Motor neuron (in vitro differentiated cells): ENCODE results near the gene SPEG. TPM values are rescaled to one million over a fixed set of nuclear protein-coding genes. Genes with fewer than 3 reads are reported as not detected.

Source experiments
- ATAC-seq, 8 experiments: fragments of 200-7000 bp; cut with Tn5 transposase; replicated peaks in 6 of 8; 2 replicates each; pipeline ENCODE4 v1.8.0; 2021; ENCODE audit warnings: mild to moderate bottlenecking in 8 of 8, moderate library complexity in 8 of 8
- H3K27ac ChIP-seq, 2 donors: fragments of 250-450 bp; sonication (Bioruptor Pico); 2 replicates each; pipeline ENCODE4 v1.9.0; 2021; ENCODE audit warnings: antibody characterized with exemption in 2 of 2, mild to moderate bottlenecking in 2 of 2, moderate library complexity in 1 of 2
- H3K4me1 ChIP-seq, 2 donors: fragments of 250-450 bp; sonication (Bioruptor Pico); replicated peaks in 1 of 2; 2 replicates each; pipeline ENCODE4 v1.6.1; 2021; ENCODE audit warnings: antibody characterized with exemption in 2 of 2, mild to moderate bottlenecking in 2 of 2, moderate library complexity in 1 of 2
- H3K4me3 ChIP-seq, 5 donors: fragments of 250-450 bp; sonication (Bioruptor Pico); 2 replicates each; pipeline ENCODE4 v1.9.0; 2021; ENCODE audit warnings: antibody characterized with exemption in 5 of 5, mild to moderate bottlenecking in 5 of 5, moderate library complexity in 4 of 5
- WGBS, 10 experiments: fragments of 450-650 bp; shearing (Covaris generic); methylation state at CpG; one replicate each; pipeline ENCODE4 v1.0.0; 2022; 5-methylcytosine and 5-hydroxymethylcytosine counted together
- in situ Hi-C, 9 experiments: fragments of 400-800 bp; cut with MboI; loops; one replicate each; pipeline ENCODE4 v1.15.0; 2021; ENCODE audit warnings: low sequenced_read_pairs in 9 of 9, low pct_unique_long_range_greater_than_20kb in 2 of 9; ENCODE audit not compliant: unreplicated experiment in 9 of 9
- total RNA-seq, 8 experiments: library from RNA; unstranded; fragments of 300-600 nt; gene quantifications; 2 replicates each; pipeline versions ENCODE4 v1.2.3 to v1.2.4, GENCODE V29; 2022

SPEG gene
- total RNA-seq, 8 experiments from 2014 or later = 5.5 to 47.6 (median 26.1) TPM

DNA sequence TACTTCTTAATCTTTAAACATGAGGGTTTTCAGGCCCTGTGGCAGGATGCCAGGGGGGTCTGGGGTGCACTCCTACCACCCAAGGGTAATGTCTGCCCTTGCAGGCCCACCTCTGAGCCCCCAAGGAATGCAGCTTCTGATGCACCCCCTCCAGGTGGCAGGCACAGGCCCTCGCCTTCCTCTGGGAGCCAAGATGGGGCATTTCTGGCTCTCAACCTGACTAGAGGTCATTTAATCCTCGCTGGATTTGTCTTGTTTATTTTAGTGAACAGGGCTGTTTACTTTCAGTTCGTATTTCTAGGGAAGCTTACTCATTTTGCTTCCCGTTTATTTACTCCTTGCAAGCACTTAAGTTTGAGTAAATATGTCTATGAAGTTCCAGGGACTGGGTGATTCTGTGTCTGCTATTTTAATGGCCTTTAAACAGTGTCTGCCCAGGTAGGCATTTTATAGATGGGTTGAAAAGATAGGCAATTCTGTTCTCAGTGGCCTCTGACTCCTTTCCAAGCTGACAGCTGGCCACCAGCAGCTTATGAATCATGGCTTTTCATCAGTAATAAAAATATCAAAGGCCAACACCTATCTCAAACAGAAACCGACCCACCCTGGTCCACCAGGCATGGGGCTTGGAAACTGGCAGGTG lies 35.8 kb upstream of the SPEG start:
- H3K27ac ChIP-seq = no peak overlapping the region
- H3K4me1 ChIP-seq = peaks cover 12 to 17% of the 10 kb centered on the region in 2 donors
- H3K4me3 ChIP-seq = no peak overlapping the region
- 0 to 100% (median 49%) methylated on average over 1 to 3 of the region's 5 CpGs; no CpG with 5 or more reads in 3 of the 10 experiments for WGBS, 10 experiments
- ATAC-seq = peak in 2 of 8 experiments; percentile 36 to 39
- in situ Hi-C loops = loop anchor here in 1 of 9 experiments (10.0 kb wide), 1 partner anchor 126 kb away; no protein-coding TSS in a partner anchor

DNA sequence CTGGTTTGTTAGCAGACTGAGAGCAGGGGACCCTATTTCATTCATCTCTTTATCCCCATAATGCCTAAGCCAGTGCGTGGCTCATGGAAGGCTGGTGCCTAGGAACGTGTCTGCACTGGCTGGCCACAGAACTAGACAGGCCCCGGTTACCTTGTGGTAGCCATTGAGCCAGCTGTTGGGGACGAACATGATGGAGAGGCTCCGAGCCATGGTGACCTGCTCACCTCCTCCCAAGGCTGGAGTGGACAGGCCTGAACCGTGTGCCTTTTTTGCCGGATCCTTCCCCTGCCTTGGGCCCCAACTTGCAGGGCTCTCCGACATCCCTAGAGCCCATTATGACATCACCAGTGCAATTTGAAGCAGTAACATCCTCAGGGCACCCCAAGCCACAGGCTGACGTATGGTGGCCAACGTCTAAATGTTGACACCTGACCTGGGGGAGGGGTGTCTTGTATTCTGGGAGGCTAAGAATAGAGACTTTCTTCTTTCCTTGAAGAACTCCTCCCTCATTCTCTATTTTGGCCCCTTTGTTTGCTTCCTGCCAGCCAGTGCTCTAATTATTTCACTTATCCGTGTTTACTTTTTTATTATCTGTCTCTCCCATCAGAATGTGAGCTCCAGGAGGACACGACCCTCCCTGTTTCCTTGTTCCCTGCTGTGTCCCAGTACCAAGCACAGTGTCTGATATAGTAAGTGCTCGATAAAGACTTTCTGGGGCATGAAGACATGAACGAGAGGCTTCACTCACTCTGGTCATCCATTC lies 34.7 kb upstream of the SPEG start:
- Histone ChIP-seq H3K4me1 (peaks cover 12 to 17% of the 10 kb centered on the region in 2 donors), H3K4me3 (no peak overlapping the region), H3K27ac (peak overlapping the region in 1 of 2 donors; percentile 50)
- 37 to 88% (median 64%) methylated on average over 2 to 9 of the region's 14 CpGs; no CpG with 5 or more reads in 1 of the 10 experiments for WGBS, 10 experiments
- in situ Hi-C loops = loop anchor here in 8 of 9 experiments (5.0 to 25.0 kb wide), 4 partner anchors 112 to 135 kb away; partner anchors contain the start of gene ASIC4 (in 1 of the 8)
- ATAC-seq = peak in 2 of 8 experiments; percentile 12 to 30

DNA sequence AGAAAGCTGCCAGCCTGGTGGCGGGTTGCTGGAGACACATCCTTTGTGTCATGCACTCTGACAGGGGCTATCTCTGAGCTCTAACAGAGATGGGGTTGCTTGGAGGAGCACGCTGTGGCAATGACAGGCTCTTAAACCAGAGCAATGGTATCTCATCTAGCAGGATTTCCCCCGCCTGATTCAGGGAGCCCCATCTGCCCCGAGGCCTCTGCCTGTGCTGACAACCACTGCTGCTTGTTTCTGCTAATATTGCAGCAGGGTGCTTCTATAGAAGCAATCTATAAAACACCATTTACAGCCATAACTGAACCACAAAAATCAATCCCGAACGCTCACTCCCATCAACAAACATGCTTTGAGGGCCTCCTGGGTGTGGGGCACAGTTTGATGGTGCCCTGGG lies 34.1 kb upstream of the SPEG start:
- peak in 3 of 8 experiments; percentile 11 to 40 (median 12) for ATAC-seq
- peak overlapping the region; percentile 12 to 50 for H3K27ac ChIP-seq
- 20 to 100% (median 43%) methylated on average over 1 to 5 of the region's 6 CpGs; no CpG with 5 or more reads in 1 of the 10 experiments for WGBS, 10 experiments
- in situ Hi-C loops = loop anchor here in 7 of 9 experiments (5.0 to 25.0 kb wide), 4 partner anchors 112 to 134 kb away; partner anchors contain the start of gene ASIC4 (in 1 of the 7)
- H3K4me3 ChIP-seq = no peak overlapping the region
- peaks cover 12 to 14% of the 10 kb centered on the region in 2 donors for H3K4me1 ChIP-seq

DNA sequence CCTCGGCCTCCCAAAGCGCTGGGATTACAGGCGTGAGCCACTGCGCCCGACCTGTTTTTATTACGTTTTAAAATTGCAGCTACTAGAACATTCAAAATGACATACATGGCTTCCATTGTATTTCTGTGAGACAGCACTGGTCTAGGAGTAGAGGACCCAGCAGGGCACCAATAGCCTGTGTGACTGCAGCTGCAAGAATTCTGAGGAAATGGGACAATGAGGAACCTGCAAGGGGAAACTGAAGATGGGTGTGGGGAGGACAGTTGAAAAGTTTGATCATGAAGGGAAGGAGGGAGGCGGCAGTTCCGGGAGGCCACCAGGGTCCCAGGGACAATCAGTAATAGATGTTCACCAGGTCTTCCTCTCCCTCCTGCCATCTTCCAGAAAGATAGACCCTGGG lies 33.0 kb upstream of the SPEG start:
- Histone ChIP-seq H3K27ac (no peak overlapping the region), H3K4me3 (no peak overlapping the region), H3K4me1 (peaks cover 10% of the 10 kb centered on the region in 2 donors)
- ATAC-seq = no peak
- in situ Hi-C loops = loop anchor here in 7 of 9 experiments (5.0 to 25.0 kb wide), 4 partner anchors 111 to 133 kb away; partner anchors contain the start of gene ASIC4 (in 1 of the 7)
- whole genome bisulfite sequencing, 10 experiments = 87 to 100% (median 94%) methylated on average over 2 to 8 of the region's 8 CpGs; no CpG with 5 or more reads in 5 of the 10 experiments

DNA sequence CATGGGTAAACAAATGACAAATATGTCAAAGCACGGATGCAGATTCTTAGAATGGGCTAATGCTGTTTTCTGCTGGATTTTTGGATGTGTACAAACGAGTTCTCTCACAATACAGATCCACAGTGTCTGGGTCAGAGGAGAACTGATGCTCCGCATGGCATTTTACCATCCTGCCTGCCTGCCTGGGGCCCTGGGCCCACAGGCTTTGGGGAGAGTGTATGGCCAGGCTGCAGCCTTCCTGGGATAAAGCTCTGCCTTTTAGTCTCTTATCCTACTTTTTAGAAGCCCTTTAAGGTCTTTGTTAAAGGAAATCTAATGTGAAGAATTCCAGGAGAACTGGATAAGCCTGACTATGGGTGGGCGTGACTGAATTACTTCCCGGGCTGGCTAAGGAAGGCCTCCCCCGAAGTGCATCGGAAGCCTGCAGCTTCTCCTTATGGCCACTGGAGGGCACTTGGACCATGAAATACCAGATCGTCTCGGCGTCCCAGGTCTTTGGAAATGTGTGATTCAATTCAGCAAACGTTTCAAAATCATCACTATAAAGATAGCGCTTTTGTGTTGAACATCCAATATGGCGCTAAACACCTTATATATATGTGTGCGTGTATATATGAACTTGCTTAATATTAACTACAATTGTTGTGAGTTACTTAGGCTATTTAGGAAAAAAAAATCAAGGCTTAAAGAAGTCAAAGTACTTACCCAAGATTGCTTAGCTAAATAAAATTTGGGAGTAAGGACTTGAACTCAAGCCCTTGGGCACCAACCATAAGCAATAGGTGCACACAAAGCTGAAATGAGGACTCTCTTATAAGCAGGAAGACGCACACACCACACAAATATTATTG lies 31.8 kb upstream of the SPEG start:
- peak; percentile 68 to 94 (median 78) for ATAC-seq
- H3K4me3 ChIP-seq = no peak overlapping the region
- peaks cover 10 to 14% of the 10 kb centered on the region in 2 donors for H3K4me1 ChIP-seq
- WGBS, 10 experiments = 10 to 58% (median 17%) methylated on average over 4 to 13 of the region's 15 CpGs; no CpG with 5 or more reads in 1 of the 10 experiments
- in situ Hi-C loops = loop anchor here in 7 of 9 experiments (5.0 to 25.0 kb wide), 4 partner anchors 109 to 132 kb away; partner anchors contain the start of gene ASIC4 (in 1 of the 7)
- no peak overlapping the region for H3K27ac ChIP-seq

DNA sequence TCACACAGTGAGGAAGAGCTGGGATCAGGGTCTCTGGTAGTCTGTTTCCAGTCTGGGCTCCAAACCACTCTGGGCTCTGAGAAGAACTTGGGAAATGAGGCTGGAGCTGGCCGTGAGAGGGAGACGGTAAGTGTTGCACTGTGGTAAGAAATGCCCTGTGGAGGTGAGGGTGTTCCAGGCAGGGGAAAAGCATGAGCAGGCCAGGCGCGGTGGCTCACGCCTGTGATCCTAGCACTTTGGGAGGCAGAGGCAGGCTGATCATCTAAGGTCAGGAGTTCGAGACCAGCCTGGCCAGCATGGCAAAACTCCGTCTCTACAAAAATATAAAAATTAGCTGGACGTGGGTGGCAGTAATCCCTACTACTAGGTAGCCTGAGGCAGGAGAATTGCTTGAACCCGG lies 30.8 kb upstream of the SPEG start:
- Histone ChIP-seq H3K4me1 (peaks cover 10 to 14% of the 10 kb centered on the region in 2 donors), H3K4me3 (no peak overlapping the region), H3K27ac (no peak overlapping the region)
- in situ Hi-C loops = loop anchor here in 7 of 9 experiments (5.0 to 25.0 kb wide), 4 partner anchors 108 to 131 kb away; partner anchors contain the start of gene ASIC4 (in 1 of the 7)
- WGBS, 10 experiments = 80 to 100% (median 89%) methylated on average over 1 to 9 of the region's 9 CpGs; no CpG with 5 or more reads in 2 of the 10 experiments
- ATAC-seq = no peak

DNA sequence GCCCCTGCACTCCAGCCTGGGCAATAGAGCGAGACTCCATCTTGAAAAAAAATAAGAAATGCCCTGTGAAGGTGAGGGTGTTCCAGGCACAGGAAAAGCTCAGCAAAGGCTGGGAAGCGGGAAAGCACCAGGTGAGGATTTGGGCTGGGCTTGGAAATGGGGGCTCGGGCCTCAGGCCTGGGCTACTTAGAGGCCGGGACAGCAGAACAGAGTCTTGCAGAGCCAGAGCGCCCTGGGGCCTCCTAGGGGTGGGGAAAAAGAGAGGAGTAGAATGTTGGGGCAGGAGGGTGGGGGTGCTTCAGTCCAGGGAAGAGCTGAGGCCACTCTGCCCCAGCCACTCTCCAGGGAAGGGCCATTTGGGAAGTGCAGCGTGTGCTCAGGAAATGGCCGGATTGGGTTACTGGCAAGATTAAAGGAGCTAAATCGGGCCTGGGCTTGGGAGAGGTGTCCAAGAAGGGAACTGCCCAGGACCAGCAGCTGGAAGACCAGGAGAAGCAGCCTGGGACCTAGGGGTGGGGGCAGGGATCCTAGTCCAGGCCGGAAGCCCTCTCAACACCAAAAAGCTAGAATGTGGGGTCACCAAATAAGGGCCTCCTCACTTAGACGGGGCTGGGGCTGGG lies 30.2 kb upstream of the SPEG start:
- Histone ChIP-seq H3K27ac (no peak overlapping the region), H3K4me1 (peaks cover 10 to 14% of the 10 kb centered on the region in 2 donors), H3K4me3 (no peak overlapping the region)
- ATAC-seq = peak in 2 of 8 experiments; percentile 25 to 61
- WGBS, 10 experiments = 100% methylated on average over 1 to 3 of the region's 10 CpGs; no CpG with 5 or more reads in 6 of the 10 experiments
- in situ Hi-C loops = loop anchor here in 7 of 9 experiments (5.0 to 25.0 kb wide), 4 partner anchors 108 to 130 kb away; partner anchors contain the start of gene ASIC4 (in 1 of the 7)

DNA sequence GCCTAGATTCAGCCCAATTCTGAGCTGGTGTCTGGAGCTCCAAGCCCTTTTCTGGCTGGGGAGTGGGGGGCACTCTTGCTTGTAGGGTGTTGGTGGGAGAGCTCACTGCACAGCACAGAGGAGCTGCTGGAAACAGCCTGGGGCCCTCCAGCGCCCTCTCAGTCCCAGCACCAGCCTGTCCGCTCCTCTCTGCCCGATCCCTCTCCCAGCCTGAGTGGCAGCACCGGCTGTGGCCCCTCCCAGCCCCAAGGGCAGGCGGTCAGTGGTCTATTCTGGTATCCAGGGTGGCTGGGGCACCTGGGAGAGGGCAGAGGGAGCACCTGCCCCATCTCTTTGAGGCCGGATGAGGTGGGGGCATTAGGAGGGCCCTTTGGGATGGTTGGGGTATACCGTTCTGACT lies 29.7 kb upstream of the SPEG start:
- no peak overlapping the region for H3K27ac ChIP-seq
- peak in 5 of 8 experiments; percentile 20 to 34 (median 26) for ATAC-seq

DNA sequence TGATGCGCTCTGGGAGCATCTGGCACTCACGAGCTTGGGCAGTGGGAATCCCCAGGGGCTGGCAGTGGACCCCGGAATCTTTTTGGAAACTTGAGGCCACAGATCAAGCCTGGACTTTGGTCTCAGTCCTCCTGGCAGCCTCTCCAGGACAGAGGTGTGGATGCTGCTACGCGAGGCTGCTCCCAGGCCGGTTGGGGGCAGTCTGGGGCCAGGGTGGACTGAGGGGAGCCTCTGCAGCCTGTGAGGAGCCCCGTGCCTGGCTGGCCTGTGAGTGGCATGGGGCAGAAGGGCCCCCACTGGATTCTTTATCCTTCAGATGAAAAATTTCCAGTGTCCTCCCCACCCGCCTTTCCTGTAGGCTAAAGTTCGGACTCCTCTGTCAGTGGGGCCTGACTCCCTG lies 29.2 kb upstream of the SPEG start:
- in situ Hi-C loops = loop anchor here in 5 of 9 experiments (10.0 to 25.0 kb wide), 3 partner anchors 107 to 129 kb away; partner anchors contain the start of gene ASIC4 (in 1 of the 5)
- ATAC-seq = peak in 3 of 8 experiments; percentile 7 to 36 (median 26)
- Histone ChIP-seq H3K4me1 (peaks cover 10 to 14% of the 10 kb centered on the region in 2 donors), H3K27ac (no peak overlapping the region), H3K4me3 (no peak overlapping the region)
- WGBS, 10 experiments = 75 to 100% methylated on average over 1 to 6 of the region's 9 CpGs; no CpG with 5 or more reads in 8 of the 10 experiments

More for the DNA sequence above, 29.7 kb upstream of the SPEG start:
- Histone ChIP-seq H3K4me1 (peaks cover 10 to 14% of the 10 kb centered on the region in 2 donors), H3K4me3 (no peak overlapping the region)
- 57 to 73% (median 64%) methylated on average over 1 to 6 of the region's 7 CpGs; no CpG with 5 or more reads in 5 of the 10 experiments for WGBS, 10 experiments
- in situ Hi-C loops = loop anchor here in 7 of 9 experiments (5.0 to 25.0 kb wide), 4 partner anchors 107 to 130 kb away; partner anchors contain the start of gene ASIC4 (in 1 of the 7)

DNA sequence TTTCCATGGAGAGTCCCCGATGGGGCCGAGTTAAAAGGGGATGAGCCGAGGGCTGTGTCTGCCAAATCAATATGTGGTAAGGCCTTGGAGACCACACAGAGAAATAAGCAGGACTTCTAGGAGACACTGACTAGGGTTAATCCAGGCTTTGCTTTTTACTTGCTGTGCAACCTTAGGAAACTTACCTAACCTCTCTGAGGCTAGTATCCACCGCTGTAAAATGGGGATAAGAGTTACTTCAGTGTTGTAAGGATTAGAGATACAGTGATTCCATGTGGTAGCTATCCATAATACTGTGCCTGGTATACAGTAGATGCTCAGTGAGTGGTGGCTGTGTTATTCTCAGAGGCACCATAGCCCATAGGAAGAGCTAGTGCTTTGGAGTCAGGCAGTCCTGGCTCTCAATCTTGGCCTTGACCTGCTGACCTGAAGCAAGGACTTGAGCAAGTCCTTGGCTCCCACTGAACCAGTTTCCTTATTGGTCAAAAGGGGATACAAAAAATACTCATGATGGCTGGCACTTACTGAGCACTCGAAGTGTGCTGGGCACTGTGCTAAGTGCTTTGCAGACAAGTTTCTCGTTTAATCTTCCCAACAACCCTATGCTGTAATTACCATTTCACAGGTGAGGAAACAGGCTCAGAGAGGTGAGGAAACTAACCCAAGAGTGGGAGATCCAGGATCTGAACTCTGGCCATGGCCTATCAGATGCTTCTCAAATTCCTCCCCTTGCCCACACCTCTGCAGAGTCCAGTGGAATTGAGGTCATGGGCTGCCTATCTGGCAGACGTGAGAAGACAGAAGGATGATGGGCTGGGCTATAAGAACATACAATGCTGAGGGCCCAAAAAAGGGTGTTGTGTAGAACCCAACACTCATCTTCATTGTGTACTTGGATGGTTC lies 28.4 kb upstream of the SPEG start:
- ATAC-seq = peak in 1 of 8 experiments; percentile 5
- in situ Hi-C loops = loop anchor here in 5 of 9 experiments (10.0 to 25.0 kb wide), 3 partner anchors 106 to 129 kb away; partner anchors contain the start of gene ASIC4 (in 1 of the 5)
- 39 to 100% (median 94%) methylated on average over 1 to 6 of the region's 7 CpGs; no CpG with 5 or more reads in 1 of the 10 experiments for WGBS, 10 experiments
- peaks cover 4 to 14% of the 10 kb centered on the region in 2 donors for H3K4me1 ChIP-seq
- no peak overlapping the region for H3K27ac ChIP-seq
- H3K4me3 ChIP-seq = no peak overlapping the region
